HCT116 (cell line): ENCODE results near the gene ZNF552. TPM values are rescaled to one million over a fixed set of nuclear protein-coding genes. Genes with fewer than 3 reads are reported as not detected.

Source experiments
- ATAC-seq: fragments of 200-7000 bp; cut with Tn5 transposase; 2 replicates; pipeline ENCODE4 v1.9.1; 2020; ENCODE audit warnings: mild to moderate bottlenecking, moderate library complexity
- BruUV-seq: library from RNA; stranded (reverse); fragments of 400-500 nt; replicated peaks from 2 replicates; lab custom pipeline; 2021; lab: Mats Ljungman, UMichigan
- CTCF ChIA-PET: fragments of 300-600 bp; sonication (Branson Sonifier 250); formaldehyde crosslinking; loops from one replicate; lab custom pipeline; 2021; ENCODE audit warnings: antibody characterized with exemption; lab: Charles Lee
- POLR2A ChIA-PET: fragments of 300-600, 350-600 bp; sonication (Branson Sonifier 250); formaldehyde crosslinking; loops from one replicate; lab custom pipeline; 2021; ENCODE audit warnings: antibody characterized with exemption; lab: Charles Lee
- RAD21 ChIA-PET, 2 experiments: fragments of 300-600 bp; sonication (Branson Sonifier 250); formaldehyde crosslinking; loops; one replicate each; lab custom pipeline; 2023; ENCODE audit warnings: low total read pairs in 2 of 2; ENCODE audit not compliant: uncharacterized antibody in 2 of 2, unreplicated experiment in 2 of 2, low non-redundant PET in 1 of 2; lab: Charles Lee
- DNase-seq: peaks from one replicate; pipeline ENCODE4 v3.0.0-alpha.2; 2010; ENCODE audit warnings: low read depth, low spot score
- H2AFZ ChIP-seq: fragments of 200-600 bp; shearing (Covaris generic), sonication (generic); 2 replicates; pipeline ENCODE4 v1.6.1; 2017; ENCODE audit warnings: low read depth, mixed run types, mixed read lengths, antibody characterized with exemption, low read length; ENCODE audit not compliant: poor library complexity, severe bottlenecking
- H3K27ac ChIP-seq: 2 replicates; pipeline ENCODE4 v1.5.1; 2012; ENCODE audit warnings: low read depth, low read length
- H3K27me3 ChIP-seq: fragments of 200-600 bp; sonication (generic); 2 replicates; pipeline ENCODE4 v1.6.1; 2016; ENCODE audit warnings: mixed run types, low read length, mixed read lengths; ENCODE audit not compliant: insufficient read depth
- H3K36me3 ChIP-seq, 2 experiments: fragments of 200-500 bp in 1 of 2; fragments of 200-600 bp in 1 of 2; sonication (Bioruptor generic) in 1 of 2; sonication (generic) in 1 of 2; 2 replicates each; pipeline versions ENCODE4 v1.5.1 to v1.6.1; 2014 to 2016; ENCODE audit warnings: low read length in 2 of 2, inconsistent platforms in 1 of 2, mixed read lengths in 1 of 2, mixed run types in 1 of 2; ENCODE audit not compliant: insufficient read depth in 2 of 2, control insufficient read depth in 1 of 2
- H3K4me1 ChIP-seq, 2 experiments: fragments of 200-600 bp in 1 of 2; sonication (generic) in 1 of 2; 2 replicates each; pipeline versions ENCODE4 v1.5.1 to v1.6.1; 2012 to 2017; ENCODE audit warnings: low read length in 2 of 2, inconsistent platforms in 1 of 2, mild to moderate bottlenecking in 1 of 2, mixed read lengths in 1 of 2, mixed run types in 1 of 2, moderate library complexity in 1 of 2; ENCODE audit not compliant: insufficient read depth in 2 of 2, control insufficient read depth in 1 of 2
- H3K4me2 ChIP-seq: fragments of 200-600 bp; sonication (generic); 2 replicates; pipeline ENCODE4 v1.6.1; 2017; ENCODE audit warnings: mixed run types, low read length, mixed read lengths
- H3K4me3 ChIP-seq, 2 experiments: fragments of 200-600 bp in 1 of 2; sonication (generic) in 1 of 2; replicated peaks in 1 of 2; 2 replicates each; pipeline ENCODE4 v1.5.1; 2011 to 2016; ENCODE audit warnings: low read length in 2 of 2, control low read depth in 1 of 2, low read depth in 1 of 2, mild to moderate bottlenecking in 1 of 2, mixed read lengths in 1 of 2, mixed run types in 1 of 2
- H3K79me2 ChIP-seq: fragments of 200-600 bp; sonication (generic); 2 replicates; pipeline ENCODE4 v1.6.1; 2017; ENCODE audit warnings: mild to moderate bottlenecking, mixed run types, low read length, moderate library complexity, mixed read lengths; ENCODE audit not compliant: insufficient read depth
- H3K9ac ChIP-seq: fragments of 200-600 bp; sonication (generic); 2 replicates; pipeline ENCODE4 v1.6.1; 2016; ENCODE audit warnings: low read length, mixed read lengths
- H3K9me2 ChIP-seq: fragments of 200-600 bp; sonication (generic), shearing (Covaris generic); 2 replicates; pipeline ENCODE4 v1.6.1; 2017; ENCODE audit warnings: mixed run types, mild to moderate bottlenecking, moderate library complexity; ENCODE audit not compliant: insufficient read depth
- H3K9me3 ChIP-seq, 2 experiments: fragments of 200-500 bp in 1 of 2; fragments of 200-600 bp in 1 of 2; sonication (Bioruptor generic) in 1 of 2; sonication (generic) in 1 of 2; 2 replicates each; pipeline ENCODE4 v1.6.1; 2014 to 2017; ENCODE audit warnings: low read length in 2 of 2, mixed read lengths in 2 of 2, inconsistent platforms in 1 of 2, low read depth in 1 of 2, mild to moderate bottlenecking in 1 of 2, mixed run types in 1 of 2, moderate library complexity in 1 of 2; ENCODE audit not compliant: control insufficient read depth in 1 of 2, insufficient read depth in 1 of 2
- H4K20me1 ChIP-seq: fragments of 200-600 bp; sonication (generic), shearing (Covaris generic); 2 replicates; pipeline ENCODE4 v1.6.1; 2017; ENCODE audit warnings: mixed run types, mild to moderate bottlenecking, moderate library complexity; ENCODE audit not compliant: insufficient read depth
- ATF3 ChIP-seq: IDR thresholded peaks from 2 replicates; pipeline ENCODE4 v1.6.1; 2012
- CBX3 ChIP-seq: IDR thresholded peaks from 2 replicates; pipeline ENCODE4 v1.6.1; 2012; ENCODE audit warnings: low read depth
- CEBPB ChIP-seq: IDR thresholded peaks from 2 replicates; pipeline ENCODE4 v1.6.1; 2012; ENCODE audit warnings: low read depth
- EGR1 ChIP-seq: IDR thresholded peaks from 2 replicates; pipeline ENCODE4 v1.6.1; 2012; ENCODE audit warnings: low read depth
- ELF1 ChIP-seq: IDR thresholded peaks from 2 replicates; pipeline ENCODE4 v1.6.1; 2012; ENCODE audit warnings: low read depth, borderline replicate concordance
- EZH2 ChIP-seq: fragments of 200-600 bp; sonication (generic); IDR thresholded peaks from 2 replicates; pipeline ENCODE4 v1.6.1; 2017; ENCODE audit warnings: antibody characterized with exemption, mixed run types
- EZH2phosphoT487 ChIP-seq: fragments of 200-600 bp; IDR thresholded peaks from 2 replicates; pipeline ENCODE4 v1.6.1; 2018; ENCODE audit warnings: antibody characterized with exemption, borderline replicate concordance
- JUND ChIP-seq: IDR thresholded peaks from 2 replicates; pipeline ENCODE4 v1.6.1; 2012
- POLR2A ChIP-seq: IDR thresholded peaks from 2 replicates; pipeline ENCODE4 v1.7.0; 2011; ENCODE audit warnings: borderline replicate concordance; ENCODE audit not compliant: insufficient read depth, insufficient read length; ENCODE audit errors: extremely low read depth
- POLR2AphosphoS5 ChIP-seq: IDR thresholded peaks from 2 replicates; pipeline ENCODE4 v1.6.1; 2011; ENCODE audit warnings: mild to moderate bottlenecking, low read depth, low read length, moderate library complexity
- RAD21 ChIP-seq: IDR thresholded peaks from 2 replicates; pipeline ENCODE4 v1.6.1; 2012; ENCODE audit warnings: low read depth, mild to moderate bottlenecking
- SIN3A ChIP-seq: IDR thresholded peaks from 2 replicates; pipeline ENCODE4 v1.6.1; 2012; ENCODE audit warnings: low read depth
- SP1 ChIP-seq: IDR thresholded peaks from 2 replicates; pipeline ENCODE4 v1.6.1; 2012; ENCODE audit warnings: low read depth
- YY1 ChIP-seq: IDR thresholded peaks from 2 replicates; pipeline ENCODE4 v1.6.1; 2011; ENCODE audit warnings: low read length, low read depth, moderate library complexity, mild to moderate bottlenecking; ENCODE audit not compliant: insufficient replicate concordance; ENCODE audit errors: extremely low read depth
- ZBTB33 ChIP-seq: IDR thresholded peaks from 2 replicates; pipeline ENCODE4 v1.6.1; 2011; ENCODE audit warnings: mild to moderate bottlenecking, low read length, moderate library complexity; ENCODE audit not compliant: insufficient replicate concordance; ENCODE audit errors: extremely low read depth
- ZNF274 ChIP-seq: fragments of 200-500 bp; sonication (Bioruptor generic); IDR thresholded peaks from 2 replicates; pipeline ENCODE4 v1.6.1; 2014; ENCODE audit warnings: mild to moderate bottlenecking, low read depth, low read length, inconsistent platforms
- intact Hi-C: fragments of 100-400 bp; cut with micrococcal nuclease; formaldehyde crosslinking; loops from 2 replicates; pipeline ENCODE4 v1.10.0; 2022
- total RNA-seq: library from RNA; stranded (reverse); gene quantifications from one replicate; pipeline ENCODE4 v1.2.1, GENCODE V29; 2021; ENCODE audit not compliant: unreplicated experiment
- TF ChIP-seq, protein P1 (sequence below): IDR thresholded peaks from 2 replicates; pipeline ENCODE4 v1.6.1; 2012; ENCODE audit warnings: low read depth
- TF ChIP-seq, protein P2 (sequence below), 3 experiments: fragments of 200-600 bp in 1 of 3; sonication (generic) in 1 of 3; IDR thresholded peaks in 2 of 3; conservative IDR thresholded peaks in 1 of 3; 2 replicates each; pipeline ENCODE4 v1.5.1; 2012 to 2017; ENCODE audit warnings: low read depth in 2 of 3, low read length in 2 of 3, antibody characterized with exemption in 1 of 3, borderline replicate concordance in 1 of 3, control low read depth in 1 of 3, mild to moderate bottlenecking in 1 of 3, mixed read lengths in 1 of 3, mixed run types in 1 of 3, moderate library complexity in 1 of 3; ENCODE audit not compliant: insufficient read depth in 1 of 3
- TF ChIP-seq, protein P3 (sequence below): IDR thresholded peaks from 2 replicates; pipeline ENCODE4 v1.6.1; 2012

The ZNF552 gene
- total RNA-seq, 1 experiment from 2014 or later: 7.1 TPM

GRCh38 chr19:57818378-57818777 is 3.7 kb upstream of the ZNF552 start:
- Histone ChIP-seq H3K79me2 (peaks cover 53% of the 10 kb centered on the region), H3K9me3 (no peaks in the 10 kb centered on the region), H3K9ac (no peak overlapping the region), H2AFZ (no peak overlapping the region), H3K4me2 (peak overlapping the region; percentile 85), H3K27me3 (no peaks in the 10 kb centered on the region), H3K4me3 (no peak overlapping the region), H3K4me1 (peaks cover 0 to 25% of the 10 kb centered on the region in 2 experiments; a peak in 3 of 4 replicates), H3K27ac (no peak overlapping the region), H4K20me1 (no peaks in the 10 kb centered on the region), H3K9me2 (no peaks in the 10 kb centered on the region), H3K36me3 (peaks cover 0 to 5% of the 10 kb centered on the region in 2 experiments; a peak in 2 of 4 replicates)
- ChIA-PET POLR2A (no interaction called here), CTCF (no interaction called here), RAD21 (no interaction called here)
- intact Hi-C loops: loop anchor here (5.0 kb wide), 1 partner anchor 136 kb away; the partner anchor contains the start of gene ZNF551
- TF ChIP-seq EZH2phosphoT487: no peak
- TF ChIP-seq CEBPB: no peak
- TF ChIP-seq, protein P1, sequence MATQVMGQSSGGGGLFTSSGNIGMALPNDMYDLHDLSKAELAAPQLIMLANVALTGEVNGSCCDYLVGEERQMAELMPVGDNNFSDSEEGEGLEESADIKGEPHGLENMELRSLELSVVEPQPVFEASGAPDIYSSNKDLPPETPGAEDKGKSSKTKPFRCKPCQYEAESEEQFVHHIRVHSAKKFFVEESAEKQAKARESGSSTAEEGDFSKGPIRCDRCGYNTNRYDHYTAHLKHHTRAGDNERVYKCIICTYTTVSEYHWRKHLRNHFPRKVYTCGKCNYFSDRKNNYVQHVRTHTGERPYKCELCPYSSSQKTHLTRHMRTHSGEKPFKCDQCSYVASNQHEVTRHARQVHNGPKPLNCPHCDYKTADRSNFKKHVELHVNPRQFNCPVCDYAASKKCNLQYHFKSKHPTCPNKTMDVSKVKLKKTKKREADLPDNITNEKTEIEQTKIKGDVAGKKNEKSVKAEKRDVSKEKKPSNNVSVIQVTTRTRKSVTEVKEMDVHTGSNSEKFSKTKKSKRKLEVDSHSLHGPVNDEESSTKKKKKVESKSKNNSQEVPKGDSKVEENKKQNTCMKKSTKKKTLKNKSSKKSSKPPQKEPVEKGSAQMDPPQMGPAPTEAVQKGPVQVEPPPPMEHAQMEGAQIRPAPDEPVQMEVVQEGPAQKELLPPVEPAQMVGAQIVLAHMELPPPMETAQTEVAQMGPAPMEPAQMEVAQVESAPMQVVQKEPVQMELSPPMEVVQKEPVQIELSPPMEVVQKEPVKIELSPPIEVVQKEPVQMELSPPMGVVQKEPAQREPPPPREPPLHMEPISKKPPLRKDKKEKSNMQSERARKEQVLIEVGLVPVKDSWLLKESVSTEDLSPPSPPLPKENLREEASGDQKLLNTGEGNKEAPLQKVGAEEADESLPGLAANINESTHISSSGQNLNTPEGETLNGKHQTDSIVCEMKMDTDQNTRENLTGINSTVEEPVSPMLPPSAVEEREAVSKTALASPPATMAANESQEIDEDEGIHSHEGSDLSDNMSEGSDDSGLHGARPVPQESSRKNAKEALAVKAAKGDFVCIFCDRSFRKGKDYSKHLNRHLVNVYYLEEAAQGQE: no peak
- no peak for TF ChIP-seq ATF3
- TF ChIP-seq, protein P2, sequence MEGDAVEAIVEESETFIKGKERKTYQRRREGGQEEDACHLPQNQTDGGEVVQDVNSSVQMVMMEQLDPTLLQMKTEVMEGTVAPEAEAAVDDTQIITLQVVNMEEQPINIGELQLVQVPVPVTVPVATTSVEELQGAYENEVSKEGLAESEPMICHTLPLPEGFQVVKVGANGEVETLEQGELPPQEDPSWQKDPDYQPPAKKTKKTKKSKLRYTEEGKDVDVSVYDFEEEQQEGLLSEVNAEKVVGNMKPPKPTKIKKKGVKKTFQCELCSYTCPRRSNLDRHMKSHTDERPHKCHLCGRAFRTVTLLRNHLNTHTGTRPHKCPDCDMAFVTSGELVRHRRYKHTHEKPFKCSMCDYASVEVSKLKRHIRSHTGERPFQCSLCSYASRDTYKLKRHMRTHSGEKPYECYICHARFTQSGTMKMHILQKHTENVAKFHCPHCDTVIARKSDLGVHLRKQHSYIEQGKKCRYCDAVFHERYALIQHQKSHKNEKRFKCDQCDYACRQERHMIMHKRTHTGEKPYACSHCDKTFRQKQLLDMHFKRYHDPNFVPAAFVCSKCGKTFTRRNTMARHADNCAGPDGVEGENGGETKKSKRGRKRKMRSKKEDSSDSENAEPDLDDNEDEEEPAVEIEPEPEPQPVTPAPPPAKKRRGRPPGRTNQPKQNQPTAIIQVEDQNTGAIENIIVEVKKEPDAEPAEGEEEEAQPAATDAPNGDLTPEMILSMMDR (IDR thresholded peaks at IDR 0.05 in 2 of 3, conservative IDR thresholded peaks at IDR 0.05 in 1 of 3; ENCODE audit: borderline replicate concordance in 1 of 3, insufficient read depth in 1 of 3, low read depth in 2 of 3, low read length in 2 of 3): no peak
- no peak for TF ChIP-seq ZNF274
- no peak for TF ChIP-seq POLR2A
- TF ChIP-seq, protein P3, sequence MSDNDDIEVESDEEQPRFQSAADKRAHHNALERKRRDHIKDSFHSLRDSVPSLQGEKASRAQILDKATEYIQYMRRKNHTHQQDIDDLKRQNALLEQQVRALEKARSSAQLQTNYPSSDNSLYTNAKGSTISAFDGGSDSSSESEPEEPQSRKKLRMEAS: no peak
- TF ChIP-seq POLR2AphosphoS5: no peak
- no peak for TF ChIP-seq CBX3
- no peak for TF ChIP-seq SP1
- TF ChIP-seq RAD21: no peak
- no peak for TF ChIP-seq EGR1
- TF ChIP-seq JUND: no peak
- TF ChIP-seq ELF1: no peak
- TF ChIP-seq SIN3A: no peak
- no peak for TF ChIP-seq YY1
- no peak for TF ChIP-seq ZBTB33
- no peak for TF ChIP-seq EZH2
- no TSS peak for BruUV-seq
- ATAC-seq (no peak), DNase-seq (no peak)
